ENCODE measurements around the gene TRIM44. TPM values are rescaled to one million over a fixed set of nuclear protein-coding genes. Genes with fewer than 3 reads are reported as not detected.

TRIM44 gene
- total and polyA plus RNA-seq, 10 of the 15 experiments (the other 5 are each of a cell fraction or from before 2014, with no cell fraction given), result 6.7 to 93.0 (median 27.6) TPM

GRCh38 chr11:35856756-35857155 lies 194.2 kb downstream of the TRIM44 start:
- Histone ChIP-seq H4K20me1 (ENCODE audit: control insufficient read depth, insufficient read depth) (no peaks in the 10 kb centered on the region), H3K4me1 (ENCODE audit: control insufficient read depth, insufficient read depth, low read length) (no peaks in the 10 kb centered on the region), H3K9me3 (replicated peaks; ENCODE audit: control insufficient read depth, insufficient read depth, low read length) (no peaks in the 10 kb centered on the region), H3K4me3 (no peak overlapping the region), H3K9ac (ENCODE audit: control insufficient read depth, insufficient read depth, low read length) (no peak overlapping the region), H3K4me2 (ENCODE audit: control insufficient read depth, insufficient read depth) (no peak overlapping the region), H3K27ac (ENCODE audit: control insufficient read depth, insufficient read depth) (no peak overlapping the region), H2AFZ (ENCODE audit: control insufficient read depth, low read depth, low read length) (no peak overlapping the region), H3K36me3 (ENCODE audit: control insufficient read depth in 2 of 2, insufficient read depth in 2 of 2, low read length in 1 of 2) (no peaks in the 10 kb centered on the region), H3K27me3 (replicated peaks in 1 of 2; ENCODE audit: control insufficient read depth in 2 of 2, insufficient read depth in 2 of 2, low read length in 1 of 2) (no peaks in the 10 kb centered on the region; a peak in 1 of 4 replicates), H3K79me2 (ENCODE audit: control insufficient read depth, insufficient read depth, low read length) (no peaks in the 10 kb centered on the region)
- ChIA-PET CTCF (no interaction called here), RAD21 (ENCODE audit: unreplicated experiment) (no interaction called here), POLR2A (no interaction called here), SMC1A (ENCODE audit: uncharacterized antibody, unreplicated experiment) (no interaction called here)
- ATAC-seq, result no peak
- DNase-seq (ENCODE audit: low read depth, low spot score), result no peak
- no TSS peak for BruUV-seq (replicated peaks)
- no peak for FAIRE-seq
- in situ Hi-C loops (cut with MboI) (no loop called here), intact Hi-C loops (cut with micrococcal nuclease; ENCODE audit: unreplicated experiment) (no loop called here)
- no peak for TF ChIP-seq CHD1 (IDR thresholded peaks at IDR 0.05; ENCODE audit: low read depth, low read length)
- TF ChIP-seq STAT1 (conservative IDR thresholded peaks at IDR 0.05), result no peak
- TF ChIP-seq BCLAF1 (IDR thresholded peaks at IDR 0.05), result no peak
- TF ChIP-seq NFYB (IDR thresholded peaks at IDR 0.05; ENCODE audit: insufficient read depth, low read depth, low read length), result no peak
- no peak for TF ChIP-seq CEBPB (IDR thresholded peaks at IDR 0.05; ENCODE audit: borderline replicate concordance in 1 of 2, low read depth in 2 of 2, low read length in 2 of 2)
- TF ChIP-seq, protein P1, sequence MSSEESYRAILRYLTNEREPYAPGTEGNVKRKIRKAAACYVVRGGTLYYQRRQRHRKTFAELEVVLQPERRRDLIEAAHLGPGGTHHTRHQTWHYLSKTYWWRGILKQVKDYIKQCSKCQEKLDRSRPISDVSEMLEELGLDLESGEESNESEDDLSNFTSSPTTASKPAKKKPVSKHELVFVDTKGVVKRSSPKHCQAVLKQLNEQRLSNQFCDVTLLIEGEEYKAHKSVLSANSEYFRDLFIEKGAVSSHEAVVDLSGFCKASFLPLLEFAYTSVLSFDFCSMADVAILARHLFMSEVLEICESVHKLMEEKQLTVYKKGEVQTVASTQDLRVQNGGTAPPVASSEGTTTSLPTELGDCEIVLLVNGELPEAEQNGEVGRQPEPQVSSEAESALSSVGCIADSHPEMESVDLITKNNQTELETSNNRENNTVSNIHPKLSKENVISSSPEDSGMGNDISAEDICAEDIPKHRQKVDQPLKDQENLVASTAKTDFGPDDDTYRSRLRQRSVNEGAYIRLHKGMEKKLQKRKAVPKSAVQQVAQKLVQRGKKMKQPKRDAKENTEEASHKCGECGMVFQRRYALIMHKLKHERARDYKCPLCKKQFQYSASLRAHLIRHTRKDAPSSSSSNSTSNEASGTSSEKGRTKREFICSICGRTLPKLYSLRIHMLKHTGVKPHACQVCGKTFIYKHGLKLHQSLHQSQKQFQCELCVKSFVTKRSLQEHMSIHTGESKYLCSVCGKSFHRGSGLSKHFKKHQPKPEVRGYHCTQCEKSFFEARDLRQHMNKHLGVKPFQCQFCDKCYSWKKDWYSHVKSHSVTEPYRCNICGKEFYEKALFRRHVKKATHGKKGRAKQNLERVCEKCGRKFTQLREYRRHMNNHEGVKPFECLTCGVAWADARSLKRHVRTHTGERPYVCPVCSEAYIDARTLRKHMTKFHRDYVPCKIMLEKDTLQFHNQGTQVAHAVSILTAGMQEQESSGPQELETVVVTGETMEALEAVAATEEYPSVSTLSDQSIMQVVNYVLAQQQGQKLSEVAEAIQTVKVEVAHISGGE (CRISPR knock-in tag; IDR thresholded peaks at IDR 0.05), result no peak
- no peak for TF ChIP-seq RBBP5 (conservative IDR thresholded peaks at IDR 0.05)
- TF ChIP-seq POLR2AphosphoS2 (IDR thresholded peaks at IDR 0.05; ENCODE audit: low read depth, low read length), result no peak
- TF ChIP-seq, protein P2, sequence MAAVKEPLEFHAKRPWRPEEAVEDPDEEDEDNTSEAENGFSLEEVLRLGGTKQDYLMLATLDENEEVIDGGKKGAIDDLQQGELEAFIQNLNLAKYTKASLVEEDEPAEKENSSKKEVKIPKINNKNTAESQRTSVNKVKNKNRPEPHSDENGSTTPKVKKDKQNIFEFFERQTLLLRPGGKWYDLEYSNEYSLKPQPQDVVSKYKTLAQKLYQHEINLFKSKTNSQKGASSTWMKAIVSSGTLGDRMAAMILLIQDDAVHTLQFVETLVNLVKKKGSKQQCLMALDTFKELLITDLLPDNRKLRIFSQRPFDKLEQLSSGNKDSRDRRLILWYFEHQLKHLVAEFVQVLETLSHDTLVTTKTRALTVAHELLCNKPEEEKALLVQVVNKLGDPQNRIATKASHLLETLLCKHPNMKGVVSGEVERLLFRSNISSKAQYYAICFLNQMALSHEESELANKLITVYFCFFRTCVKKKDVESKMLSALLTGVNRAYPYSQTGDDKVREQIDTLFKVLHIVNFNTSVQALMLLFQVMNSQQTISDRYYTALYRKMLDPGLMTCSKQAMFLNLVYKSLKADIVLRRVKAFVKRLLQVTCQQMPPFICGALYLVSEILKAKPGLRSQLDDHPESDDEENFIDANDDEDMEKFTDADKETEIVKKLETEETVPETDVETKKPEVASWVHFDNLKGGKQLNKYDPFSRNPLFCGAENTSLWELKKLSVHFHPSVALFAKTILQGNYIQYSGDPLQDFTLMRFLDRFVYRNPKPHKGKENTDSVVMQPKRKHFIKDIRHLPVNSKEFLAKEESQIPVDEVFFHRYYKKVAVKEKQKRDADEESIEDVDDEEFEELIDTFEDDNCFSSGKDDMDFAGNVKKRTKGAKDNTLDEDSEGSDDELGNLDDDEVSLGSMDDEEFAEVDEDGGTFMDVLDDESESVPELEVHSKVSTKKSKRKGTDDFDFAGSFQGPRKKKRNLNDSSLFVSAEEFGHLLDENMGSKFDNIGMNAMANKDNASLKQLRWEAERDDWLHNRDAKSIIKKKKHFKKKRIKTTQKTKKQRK (IDR thresholded peaks at IDR 0.05; ENCODE audit: low read depth, low read length), result no peak
- no peak for TF ChIP-seq RCOR1 (conservative IDR thresholded peaks at IDR 0.05; ENCODE audit: low read depth, low read length)
- TF ChIP-seq NFXL1 (IDR thresholded peaks at IDR 0.05; ENCODE audit: borderline replicate concordance), result no peak
- TF ChIP-seq CREM (IDR thresholded peaks at IDR 0.05; ENCODE audit: low read depth), result no peak
- TF ChIP-seq SKIL (IDR thresholded peaks at IDR 0.05; ENCODE audit: low read depth, poor library complexity, severe bottlenecking), result no peak
